LNCAP (cell line): ENCODE measurements around the gene RPH3AL.

Experiments used
- CTCF ChIP-seq: fragments of 450-650 bp; IDR thresholded peaks from 2 replicates; pipeline ENCODE4 v1.5.1; 2017; ENCODE audit warnings: mild to moderate bottlenecking

RPH3AL gene

DNA sequence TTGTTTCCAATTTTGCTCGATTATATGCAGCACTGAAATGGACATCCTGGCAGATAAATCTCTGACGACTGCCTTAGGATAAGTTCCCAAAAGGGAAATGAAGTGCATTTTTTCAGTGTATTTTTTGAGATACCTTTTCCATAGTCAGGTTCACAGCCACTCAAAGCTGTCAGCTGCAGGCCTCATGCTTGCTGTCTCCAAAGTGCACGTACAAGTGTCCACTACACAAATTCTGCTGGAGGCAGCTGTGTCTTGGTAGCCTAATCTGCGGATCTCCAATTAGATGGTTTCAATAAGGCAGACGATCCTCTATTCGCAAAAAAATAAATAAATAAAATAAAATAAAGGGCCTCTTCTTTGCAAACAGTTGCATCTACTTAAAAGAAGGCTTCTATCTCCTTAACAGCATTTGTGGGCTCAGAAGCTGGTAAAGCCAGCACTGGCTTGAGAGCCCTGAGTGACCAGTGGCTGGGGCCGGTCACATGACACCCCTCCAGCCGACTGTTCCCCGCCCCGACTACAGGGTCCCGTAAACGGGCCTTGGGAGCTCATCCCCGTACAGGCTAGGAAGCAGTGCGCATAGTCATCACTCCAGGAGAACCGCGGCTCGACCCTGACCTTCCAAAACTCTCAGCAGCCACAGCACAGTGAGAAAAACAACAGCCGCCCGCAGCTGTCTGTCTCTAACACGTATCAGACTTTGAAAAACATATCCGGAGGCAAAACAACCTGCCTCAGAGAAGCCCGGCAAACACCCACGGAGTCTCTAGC, 18.8 kb downstream of the RPH3AL start:
- TF ChIP-seq CTCF: no peak

GRCh38 chr17:332558-333322, 19.9 kb downstream of the RPH3AL start:
- no peak for TF ChIP-seq CTCF

GRCh38 chr17:332023-332422, 20.6 kb downstream of the RPH3AL start:
- no peak for TF ChIP-seq CTCF

DNA sequence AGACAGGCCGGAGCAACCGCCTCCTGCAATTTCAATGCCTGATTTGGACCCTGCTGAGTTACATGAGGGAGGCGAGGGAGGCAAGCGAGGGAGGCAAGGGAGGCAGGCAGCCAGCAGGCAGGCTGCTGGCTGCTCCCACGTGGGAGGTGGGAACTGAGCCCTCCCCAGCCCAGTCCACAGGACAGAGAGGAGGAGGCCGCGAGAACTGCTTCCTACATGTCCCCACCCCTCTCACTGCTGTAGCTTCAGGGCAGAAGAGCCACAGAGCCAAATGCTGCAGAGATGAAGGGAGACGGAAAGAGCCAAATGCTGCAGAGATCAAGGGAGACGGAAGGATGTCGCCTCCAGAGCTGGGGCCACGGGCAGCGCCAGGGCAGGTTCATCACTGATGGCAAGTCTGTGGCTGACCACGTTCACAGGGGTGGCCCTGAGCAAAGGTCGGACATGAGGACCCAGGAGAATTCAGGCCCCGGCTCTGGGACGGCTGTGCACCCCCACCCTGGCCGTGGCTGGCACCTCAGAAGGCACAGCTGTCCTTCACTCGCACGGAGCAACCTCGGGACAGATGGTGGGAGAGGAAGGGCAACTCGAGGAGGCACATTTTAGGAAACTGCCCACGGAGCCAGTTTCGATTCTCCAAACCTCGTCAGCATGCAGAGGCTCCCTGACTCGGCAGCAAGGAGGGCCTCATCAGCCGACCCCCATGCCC, 21.5 kb downstream of the RPH3AL start:
- TF ChIP-seq CTCF: no peak

DNA sequence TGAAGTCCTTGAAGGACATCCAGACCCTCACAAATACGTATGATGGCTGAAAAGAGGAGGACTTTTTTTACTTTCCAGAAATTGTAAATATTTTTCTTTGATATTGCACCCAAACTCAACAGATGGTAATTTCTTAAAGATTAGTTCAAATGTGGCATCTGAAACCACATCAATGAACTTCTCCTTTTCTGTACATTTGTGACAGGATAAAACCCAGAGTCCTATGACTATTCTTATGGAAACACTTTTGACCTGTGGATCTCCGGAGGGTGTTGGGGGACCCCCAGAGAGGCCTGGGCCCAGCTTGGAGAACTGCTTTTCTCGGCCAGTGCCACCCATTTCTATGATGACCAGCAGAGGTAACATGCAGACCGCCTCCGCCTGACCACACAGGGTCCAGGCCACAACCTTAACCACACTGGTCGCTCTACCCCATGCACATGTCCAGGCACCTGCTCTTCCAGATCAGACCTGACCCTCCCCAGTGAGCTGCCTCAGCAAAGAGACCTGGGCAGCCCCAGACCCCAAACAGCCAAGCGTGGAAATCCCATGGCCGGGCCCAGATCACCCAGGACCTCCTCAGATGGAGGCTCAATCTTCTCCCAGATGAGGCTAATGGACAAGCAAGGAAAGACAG, 22.7 kb downstream of the RPH3AL start:
- no peak for TF ChIP-seq CTCF

- no peak for TF ChIP-seq CTCF
These were observed 24.6 kb downstream of the RPH3AL start for GRCh38 chr17:327971-328370.

DNA sequence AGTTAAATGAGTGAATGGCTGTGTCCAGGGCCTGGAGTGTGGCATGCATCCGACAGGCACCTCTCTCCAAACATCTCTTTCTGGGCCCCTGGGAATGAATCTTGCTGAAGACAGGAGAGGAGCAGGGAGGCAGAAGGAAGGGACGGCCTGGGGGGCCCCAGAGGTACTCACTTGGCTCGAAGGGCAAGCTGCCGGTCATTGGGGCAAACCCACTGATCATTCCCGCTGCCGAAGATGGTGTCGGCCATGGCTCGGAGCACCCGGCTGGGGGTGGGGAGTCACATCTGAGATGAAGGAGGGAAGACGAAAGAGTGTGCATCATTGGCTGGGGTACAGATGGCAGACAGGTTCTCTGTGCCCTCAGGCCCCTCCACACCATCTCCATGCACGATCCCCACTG, 25.3 kb downstream of the RPH3AL start:
- no peak for TF ChIP-seq CTCF
